CD4-positive, alpha-beta T cell treated with Interleukin-4 for 4 hours (primary cell): ENCODE data around the gene MICALL2.

ENCODE experiments used
- DNase-seq: peaks from one replicate; pipeline ENCODE4 v3.0.0-alpha.2; 2020

The MICALL2 gene

GRCh38 chr7:1388021-1388702, 71.1 kb downstream of the MICALL2 start:
- no peak for DNase-seq

DNA sequence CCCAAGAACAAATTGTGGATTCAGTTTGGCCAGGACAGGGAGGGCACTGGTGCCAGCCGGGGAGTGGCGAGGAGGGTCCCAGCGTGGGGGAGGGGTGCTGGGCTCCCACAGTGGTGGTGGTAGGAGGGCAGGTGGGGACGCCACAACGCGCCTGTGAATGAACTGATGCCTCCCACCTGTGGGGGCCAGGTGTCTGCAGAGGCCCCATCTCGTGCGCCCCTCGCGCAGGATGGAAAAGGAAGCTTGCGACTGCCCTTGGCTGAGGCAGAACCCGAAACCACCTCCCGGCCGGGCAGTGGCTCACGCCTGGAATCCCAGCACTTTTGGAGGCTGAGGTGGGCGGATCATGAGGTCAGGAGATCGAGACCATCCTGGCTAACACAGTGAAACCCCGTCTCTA, 72.0 kb downstream of the MICALL2 start:
- DNase-seq = no peak

- DNase-seq = no peak
Observed at GRCh38 chr7:1386623-1387220, 72.5 kb downstream of the MICALL2 start.

GRCh38 chr7:1385809-1386622, 73.3 kb downstream of the MICALL2 start:
- no peak for DNase-seq

DNA sequence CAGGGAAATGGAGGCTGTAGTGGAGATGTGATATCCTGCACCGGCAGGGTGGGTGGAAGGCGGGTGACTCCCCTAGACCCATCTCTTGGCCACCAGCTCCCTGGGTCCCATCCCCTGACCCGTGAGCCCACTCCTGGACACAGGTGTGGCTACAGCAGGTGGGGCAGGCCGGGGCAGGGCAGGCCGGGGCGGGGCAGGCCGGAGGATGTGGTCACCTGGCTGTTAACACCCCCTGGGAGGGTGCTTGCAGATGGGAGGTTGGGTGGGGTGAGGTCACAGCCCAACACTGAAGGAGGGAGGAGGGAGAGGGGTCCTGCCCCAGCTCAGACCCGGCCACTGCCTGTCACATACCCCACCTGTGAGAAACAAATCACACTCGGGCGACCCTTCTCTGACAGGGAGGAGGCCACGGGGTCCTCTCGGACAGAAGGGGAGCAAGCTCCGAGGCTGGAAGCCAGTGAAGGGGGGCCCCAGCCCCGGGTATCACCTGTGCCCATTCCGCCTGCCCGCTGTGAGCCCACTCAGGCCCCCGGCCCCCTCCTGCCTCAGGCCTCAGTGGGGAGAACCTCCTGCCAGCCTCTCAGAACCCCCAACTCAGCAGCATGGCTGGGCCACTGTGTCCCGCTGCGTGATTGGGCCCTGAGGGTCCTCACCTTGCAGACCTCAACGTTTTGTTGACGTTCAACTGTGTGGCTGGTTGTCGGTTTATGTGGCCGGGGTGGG, 74.0 kb downstream of the MICALL2 start:
- no peak for DNase-seq
